SK-N-SH (cell line): Measurements from ENCODE around the gene TIMM21.

Experiments used
- CTCF ChIP-seq: fragments of 200-600 bp; sonication (generic); IDR thresholded peaks from 2 replicates; pipeline ENCODE4 v1.6.1; 2017; ENCODE audit warnings: antibody characterized with exemption, mild to moderate bottlenecking, moderate library complexity
- EP300 ChIP-seq, 2 experiments: IDR thresholded peaks; 2 replicates each; pipeline versions ENCODE4 v1.4.0 to v1.6.1; 2012; ENCODE audit warnings: borderline replicate concordance in 1 of 2, low read depth in 1 of 2, low read length in 1 of 2
- EZH2phosphoT487 ChIP-seq: fragments of 200-600 bp; sonication (generic); IDR thresholded peaks from 2 replicates; pipeline ENCODE4 v1.6.1; 2017; ENCODE audit warnings: low read depth, mixed run types, mild to moderate bottlenecking, antibody characterized with exemption, moderate library complexity, borderline replicate concordance
- FOXM1 ChIP-seq: IDR thresholded peaks from 2 replicates; pipeline ENCODE4 v1.4.0; 2012; ENCODE audit warnings: low read depth, mild to moderate bottlenecking
- IRF3 ChIP-seq: fragments of 150-350 bp; IDR thresholded peaks from 2 replicates; pipeline ENCODE4 v1.6.1; 2016; ENCODE audit warnings: mild to moderate bottlenecking, low read depth, low read length
- JUND ChIP-seq: IDR thresholded peaks from 2 replicates; pipeline ENCODE4 v1.4.0; 2012
- MXI1 ChIP-seq: IDR thresholded peaks from 2 replicates; pipeline ENCODE4 v1.6.1; 2012; ENCODE audit warnings: mild to moderate bottlenecking, low read depth, low read length, improper control_type of control experiment
- NRF1 ChIP-seq: IDR thresholded peaks from 2 replicates; pipeline ENCODE4 v1.6.1; 2012; ENCODE audit warnings: low read depth, mild to moderate bottlenecking, low read length
- RAD21 ChIP-seq: IDR thresholded peaks from 2 replicates; pipeline ENCODE4 v1.6.1; 2012; ENCODE audit warnings: mild to moderate bottlenecking, low read length
- RCOR1 ChIP-seq: fragments of 150-350 bp; IDR thresholded peaks from 2 replicates; pipeline ENCODE4 v1.6.1; 2017; ENCODE audit warnings: antibody characterized with exemption, low read length
- TAF1 ChIP-seq: IDR thresholded peaks from 2 replicates; pipeline ENCODE4 v1.6.1; 2012; ENCODE audit warnings: low read depth, mild to moderate bottlenecking, low read length, moderate library complexity, borderline replicate concordance

GRCh38 chr18:74110976-74111375 lies 37.3 kb upstream of the TIMM21 start:
- TF ChIP-seq JUND (no peak), CTCF (no peak), EZH2phosphoT487 (no peak), EP300 (IDR thresholded peaks at IDR 0.05; ENCODE audit: borderline replicate concordance in 1 of 2, low read depth in 1 of 2, low read length in 1 of 2) (no peak), IRF3 (no peak), MXI1 (no peak), RAD21 (no peak), NRF1 (no peak), RCOR1 (no peak), FOXM1 (no peak), TAF1 (no peak)
